ENCODE data around the gene ZC3H12A.

DNA sequence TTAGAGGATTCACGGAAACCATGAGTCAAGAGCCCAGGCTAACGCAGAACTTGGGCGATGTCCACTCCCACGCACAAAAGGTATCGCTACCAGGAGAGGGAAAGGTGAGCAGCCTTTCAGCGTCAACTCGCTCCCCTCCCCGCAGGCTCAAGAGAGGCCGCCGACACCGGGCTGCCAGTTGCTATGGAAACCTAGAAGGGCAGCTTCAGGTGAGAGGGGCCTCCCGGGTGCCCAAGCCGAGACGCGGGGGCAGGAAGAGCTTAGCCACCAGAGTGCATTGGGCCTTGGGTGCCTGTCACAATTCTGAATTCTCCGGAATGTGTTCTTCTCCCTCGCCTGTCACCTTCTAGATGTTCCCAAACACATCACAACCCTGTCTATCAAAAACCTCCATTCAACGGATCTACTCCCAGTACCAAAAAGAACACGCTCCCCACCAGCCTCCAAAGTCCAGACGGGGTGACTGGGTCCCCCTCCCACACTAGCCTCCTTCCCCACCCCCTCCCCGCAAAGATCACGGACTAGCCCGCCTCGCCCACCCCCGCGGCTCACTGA, 39.5 kb downstream of the ZC3H12A start:
- TF ChIP-seq NR2C1 (IDR thresholded peaks at IDR 0.05) (no peak), NFIC (IDR thresholded peaks at IDR 0.05; ENCODE audit: low read depth, low read length) (no peak), PAX8 (IDR thresholded peaks at IDR 0.05) (no peak)
- TF ChIP-seq, protein P1, sequence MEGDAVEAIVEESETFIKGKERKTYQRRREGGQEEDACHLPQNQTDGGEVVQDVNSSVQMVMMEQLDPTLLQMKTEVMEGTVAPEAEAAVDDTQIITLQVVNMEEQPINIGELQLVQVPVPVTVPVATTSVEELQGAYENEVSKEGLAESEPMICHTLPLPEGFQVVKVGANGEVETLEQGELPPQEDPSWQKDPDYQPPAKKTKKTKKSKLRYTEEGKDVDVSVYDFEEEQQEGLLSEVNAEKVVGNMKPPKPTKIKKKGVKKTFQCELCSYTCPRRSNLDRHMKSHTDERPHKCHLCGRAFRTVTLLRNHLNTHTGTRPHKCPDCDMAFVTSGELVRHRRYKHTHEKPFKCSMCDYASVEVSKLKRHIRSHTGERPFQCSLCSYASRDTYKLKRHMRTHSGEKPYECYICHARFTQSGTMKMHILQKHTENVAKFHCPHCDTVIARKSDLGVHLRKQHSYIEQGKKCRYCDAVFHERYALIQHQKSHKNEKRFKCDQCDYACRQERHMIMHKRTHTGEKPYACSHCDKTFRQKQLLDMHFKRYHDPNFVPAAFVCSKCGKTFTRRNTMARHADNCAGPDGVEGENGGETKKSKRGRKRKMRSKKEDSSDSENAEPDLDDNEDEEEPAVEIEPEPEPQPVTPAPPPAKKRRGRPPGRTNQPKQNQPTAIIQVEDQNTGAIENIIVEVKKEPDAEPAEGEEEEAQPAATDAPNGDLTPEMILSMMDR (IDR thresholded peaks at IDR 0.05 in 2 of 3, conservative IDR thresholded peaks at IDR 0.05 in 1 of 3; ENCODE audit: control insufficient read depth in 2 of 3, extremely low read depth in 1 of 3, insufficient read depth in 1 of 3, low read depth in 3 of 3, low read length in 3 of 3), result no peak

All from GM12878 (cell line).